ENCODE data around the gene ABL2.

DNA sequence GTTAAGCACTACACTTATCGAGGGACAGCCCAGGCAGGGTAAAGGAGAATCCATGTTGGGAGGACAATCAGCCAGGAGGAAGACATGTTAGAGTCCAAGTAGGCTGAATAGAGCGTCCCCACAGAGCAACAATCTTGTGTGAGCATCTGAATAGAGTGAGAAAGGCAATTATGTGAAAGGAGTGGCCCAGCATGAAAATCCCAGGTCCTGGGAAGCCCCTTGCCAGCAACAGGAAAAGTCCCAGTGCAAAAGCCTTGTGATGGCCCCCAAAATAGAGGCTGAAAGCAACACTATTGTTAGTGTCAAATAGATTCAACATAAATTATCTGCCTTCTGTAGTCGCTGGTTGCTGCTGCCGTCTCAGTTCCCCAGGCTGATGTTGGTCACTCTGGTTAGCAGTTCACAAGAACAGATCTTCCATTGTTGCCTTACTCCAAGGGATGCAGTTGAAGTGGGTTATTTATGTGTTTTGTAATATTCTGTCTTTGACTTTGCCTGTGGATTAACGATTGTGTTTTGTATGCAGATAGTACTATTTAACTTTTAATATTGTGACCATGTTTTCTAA is 12.1 kb upstream of the ABL2 start:
- TF ChIP-seq, protein P1, sequence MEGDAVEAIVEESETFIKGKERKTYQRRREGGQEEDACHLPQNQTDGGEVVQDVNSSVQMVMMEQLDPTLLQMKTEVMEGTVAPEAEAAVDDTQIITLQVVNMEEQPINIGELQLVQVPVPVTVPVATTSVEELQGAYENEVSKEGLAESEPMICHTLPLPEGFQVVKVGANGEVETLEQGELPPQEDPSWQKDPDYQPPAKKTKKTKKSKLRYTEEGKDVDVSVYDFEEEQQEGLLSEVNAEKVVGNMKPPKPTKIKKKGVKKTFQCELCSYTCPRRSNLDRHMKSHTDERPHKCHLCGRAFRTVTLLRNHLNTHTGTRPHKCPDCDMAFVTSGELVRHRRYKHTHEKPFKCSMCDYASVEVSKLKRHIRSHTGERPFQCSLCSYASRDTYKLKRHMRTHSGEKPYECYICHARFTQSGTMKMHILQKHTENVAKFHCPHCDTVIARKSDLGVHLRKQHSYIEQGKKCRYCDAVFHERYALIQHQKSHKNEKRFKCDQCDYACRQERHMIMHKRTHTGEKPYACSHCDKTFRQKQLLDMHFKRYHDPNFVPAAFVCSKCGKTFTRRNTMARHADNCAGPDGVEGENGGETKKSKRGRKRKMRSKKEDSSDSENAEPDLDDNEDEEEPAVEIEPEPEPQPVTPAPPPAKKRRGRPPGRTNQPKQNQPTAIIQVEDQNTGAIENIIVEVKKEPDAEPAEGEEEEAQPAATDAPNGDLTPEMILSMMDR (IDR thresholded peaks at IDR 0.05): no peak
- TF ChIP-seq POLR2A (IDR thresholded peaks at IDR 0.05) (no peak), EP300 (IDR thresholded peaks at IDR 0.05) (no peak)
